ENCODE results near the gene RAD51D.

The RAD51D gene

GRCh38 chr17:35163886-35164285 lies 44.2 kb upstream of the RAD51D start:
- no peak overlapping the region for H3K4me3 ChIP-seq (ENCODE audit: low read depth, low read length)
- TF ChIP-seq POLR2A (IDR thresholded peaks at IDR 0.05; ENCODE audit: extremely low read depth, insufficient read length) = no peak
- TF ChIP-seq CTCF (IDR thresholded peaks at IDR 0.05; ENCODE audit: low read depth, low read length) = no peak
- no peak for TF ChIP-seq MAX (IDR thresholded peaks at IDR 0.05; ENCODE audit: low read depth, low read length)
- no peak for TF ChIP-seq MYC (IDR thresholded peaks at IDR 0.05; ENCODE audit: low read depth, low read length)
- no peak for DNase-seq (ENCODE audit: low read depth)

GRCh38 chr17:35162755-35163154 lies 43.1 kb upstream of the RAD51D start:
- H3K4me3 ChIP-seq (ENCODE audit: low read depth, low read length) = no peak overlapping the region
- no peak for DNase-seq (ENCODE audit: low read depth)
- no peak for TF ChIP-seq MAX (IDR thresholded peaks at IDR 0.05; ENCODE audit: low read depth, low read length)
- TF ChIP-seq POLR2A (IDR thresholded peaks at IDR 0.05; ENCODE audit: extremely low read depth, insufficient read length) = no peak

- TF ChIP-seq CTCF (IDR thresholded peaks at IDR 0.05; ENCODE audit: low read depth, low read length) = no peak
- no peak for TF ChIP-seq POLR2A (IDR thresholded peaks at IDR 0.05; ENCODE audit: extremely low read depth, insufficient read length)
- peak; percentile 62; the same call in 1 of the 2 replicates for TF ChIP-seq MAX (IDR thresholded peaks at IDR 0.05; ENCODE audit: low read depth, low read length)
- TF ChIP-seq MYC (IDR thresholded peaks at IDR 0.05; ENCODE audit: low read depth, low read length) = peak; percentile 48; the same call in 1 of the 2 replicates
- peak; percentile 87 for DNase-seq (ENCODE audit: low read depth)
- peak overlapping the region; percentile 12 for H3K4me3 ChIP-seq (ENCODE audit: low read depth, low read length)
Observed at GRCh38 chr17:35161281-35161761, 41.7 kb upstream of the RAD51D start.

- TF ChIP-seq POLR2A (IDR thresholded peaks at IDR 0.05; ENCODE audit: extremely low read depth, insufficient read length) (no peak), MYC (IDR thresholded peaks at IDR 0.05; ENCODE audit: low read depth, low read length) (no peak), MAX (IDR thresholded peaks at IDR 0.05; ENCODE audit: low read depth, low read length) (peak; percentile 64; the same call in 1 of the 2 replicates), CTCF (IDR thresholded peaks at IDR 0.05; ENCODE audit: low read depth, low read length) (no peak)
- H3K4me3 ChIP-seq (ENCODE audit: low read depth, low read length) = peak overlapping the region; percentile 12
- DNase-seq (ENCODE audit: low read depth) = peak; percentile 74
Observed at GRCh38 chr17:35160354-35161201, 40.9 kb upstream of the RAD51D start.

GRCh38 chr17:35159940-35160339 lies 40.3 kb upstream of the RAD51D start:
- DNase-seq (ENCODE audit: low read depth) = no peak
- TF ChIP-seq POLR2A (IDR thresholded peaks at IDR 0.05; ENCODE audit: extremely low read depth, insufficient read length) (no peak), MYC (IDR thresholded peaks at IDR 0.05; ENCODE audit: low read depth, low read length) (no peak), CTCF (IDR thresholded peaks at IDR 0.05; ENCODE audit: low read depth, low read length) (no peak), MAX (IDR thresholded peaks at IDR 0.05; ENCODE audit: low read depth, low read length) (no peak)
- no peak overlapping the region for H3K4me3 ChIP-seq (ENCODE audit: low read depth, low read length)

- TF ChIP-seq MAX (IDR thresholded peaks at IDR 0.05; ENCODE audit: low read depth, low read length) (no peak), CTCF (IDR thresholded peaks at IDR 0.05; ENCODE audit: low read depth, low read length) (no peak), MYC (IDR thresholded peaks at IDR 0.05; ENCODE audit: low read depth, low read length) (no peak), POLR2A (IDR thresholded peaks at IDR 0.05; ENCODE audit: extremely low read depth, insufficient read length) (no peak)
- DNase-seq (ENCODE audit: low read depth) = no peak
- no peak overlapping the region for H3K4me3 ChIP-seq (ENCODE audit: low read depth, low read length)
Observed at GRCh38 chr17:35155246-35155645, 35.6 kb upstream of the RAD51D start.

Measured in NB4 (cell line).